Esophagus muscularis mucosa (tissue), 4 donors: ENCODE data around the gene FZR1. TPM values are rescaled to one million over a fixed set of nuclear protein-coding genes. Genes with fewer than 3 reads are reported as not detected.

Experiments used
- DNase-seq: peaks from one replicate; pipeline ENCODE4 v3.0.0-alpha.2; 2017; ENCODE audit errors: extremely low spot score
- H3K27ac ChIP-seq, 4 donors: fragments of 200-600 bp; sonication (generic); replicated peaks in 1 of 4; 1 replicate in 3 of 4; 2 replicates in 1 of 4; pipeline ENCODE4 v1.5.1; 2016 to 2019; ENCODE audit warnings: mild to moderate bottlenecking in 1 of 4
- H3K27me3 ChIP-seq, 4 donors: fragments of 200-600 bp; sonication (generic); one replicate each; pipeline versions ENCODE4 v1.5.1 to v1.6.0; 2016 to 2019
- H3K36me3 ChIP-seq, 4 donors: fragments of 200-600 bp; sonication (generic); one replicate each; pipeline ENCODE4 v1.5.1; 2016 to 2019
- H3K4me1 ChIP-seq, 4 donors: fragments of 200-600 bp; sonication (generic); one replicate each; pipeline ENCODE4 v1.5.1; 2016 to 2019
- H3K4me3 ChIP-seq, 4 donors: fragments of 200-600 bp; sonication (generic); 1 replicate in 2 of 4; 2 replicates in 2 of 4; pipeline ENCODE4 v1.5.1; 2016 to 2019; ENCODE audit warnings: mild to moderate bottlenecking in 4 of 4, moderate library complexity in 1 of 4
- H3K9me3 ChIP-seq, 4 donors: fragments of 200-600 bp; sonication (generic); 1 replicate in 3 of 4; 2 replicates in 1 of 4; pipeline ENCODE4 v1.5.1; 2016 to 2019
- CTCF ChIP-seq, 3 experiments: fragments of 200-600 bp in 2 of 3; fragments of 450-650 bp in 1 of 3; sonication (generic) in 2 of 3; IDR thresholded peaks; one replicate each; pipeline ENCODE4 v1.5.1; 2017 to 2019; ENCODE audit warnings: antibody characterized with exemption in 3 of 3, mild to moderate bottlenecking in 2 of 3, moderate library complexity in 1 of 3
- EP300 ChIP-seq: sonication (generic); formaldehyde crosslinking; IDR thresholded peaks from one replicate; pipeline ENCODE4 v1.6.1; 2017; ENCODE audit warnings: antibody characterized with exemption
- POLR2A ChIP-seq: fragments of 450-650 bp; IDR thresholded peaks from one replicate; pipeline ENCODE4 v1.6.1; 2017; ENCODE audit warnings: antibody characterized with exemption, moderate library complexity, mild to moderate bottlenecking, low read depth
- POLR2AphosphoS5 ChIP-seq, 2 donors: sonication (generic); formaldehyde crosslinking; IDR thresholded peaks; one replicate each; pipeline ENCODE4 v1.6.1; 2017; ENCODE audit warnings: antibody characterized with exemption in 2 of 2
- WGBS: methylation state at CpG from one replicate; pipeline ENCODE4 v1.1.5; 2018; 5-methylcytosine and 5-hydroxymethylcytosine counted together
- intact Hi-C: fragments of 100-400 bp; cut with DNase I; formaldehyde crosslinking; loops from one replicate; pipeline ENCODE4 v1.15.1; 2023
- total RNA-seq, 4 donors: library from RNA; depleted of rRNA; stranded (reverse); fragments of >200 nt; gene quantifications; one replicate each; pipeline versions ENCODE4 v1.1.0 to v1.2.1, GENCODE V29; 2016

FZR1 gene
- total RNA-seq, 4 donors from 2014 or later: 15.8 to 41.2 (median 31.4) TPM

GRCh38 chr19:3535563-3535965, 29.5 kb downstream of the FZR1 start:
- peaks cover 41 to 77% (median 65%) of the 10 kb centered on the region in 4 donors for H3K36me3 ChIP-seq
- intact Hi-C loops: no loop called here
- no peak overlapping the region for H3K4me3 ChIP-seq
- TF ChIP-seq POLR2AphosphoS5 (IDR thresholded peaks at IDR 0.05) (no peak), POLR2A (no peak), CTCF (IDR thresholded peaks at IDR 0.05) (no peak), EP300 (no peak)
- no peak for DNase-seq
- H3K27me3 ChIP-seq: no peaks in the 10 kb centered on the region
- peaks cover 0 to 29% (median 23%) of the 10 kb centered on the region in 4 donors for H3K4me1 ChIP-seq
- 91% methylated on average over 11 of the region's 14 CpGs for WGBS
- H3K27ac ChIP-seq: peak overlapping the region in 1 of 4 donors; percentile 58
- no peaks in the 10 kb centered on the region for H3K9me3 ChIP-seq

- TF ChIP-seq POLR2A: no peak
- TF ChIP-seq POLR2AphosphoS5 (IDR thresholded peaks at IDR 0.05): no peak
- no peak for TF ChIP-seq CTCF (IDR thresholded peaks at IDR 0.05)
- TF ChIP-seq EP300: no peak
- Histone ChIP-seq H3K27me3 (no peaks in the 10 kb centered on the region), H3K36me3 (peaks cover 41 to 73% (median 61%) of the 10 kb centered on the region in 4 donors), H3K9me3 (no peaks in the 10 kb centered on the region), H3K27ac (peak overlapping the region in 1 of 4 donors; percentile 58), H3K4me1 (peaks cover 0 to 29% (median 23%) of the 10 kb centered on the region in 4 donors), H3K4me3 (no peak overlapping the region)
- intact Hi-C loops: no loop called here
- WGBS: 84% methylated on average over 9 of the region's 10 CpGs
- DNase-seq: no peak
These were observed 29.9 kb downstream of the FZR1 start for GRCh38 chr19:3535981-3536380.

- peaks cover 36 to 67% (median 58%) of the 10 kb centered on the region in 4 donors for H3K36me3 ChIP-seq
- no peak for DNase-seq
- 80% methylated on average over 9 of the region's 27 CpGs for WGBS
These were observed 30.5 kb downstream of the FZR1 start for GRCh38 chr19:3536429-3537100.

GRCh38 chr19:3537101-3537437, 31.0 kb downstream of the FZR1 start:
- H3K9me3 ChIP-seq: no peaks in the 10 kb centered on the region
- H3K36me3 ChIP-seq: peaks cover 31 to 62% (median 53%) of the 10 kb centered on the region in 4 donors
- no peaks in the 10 kb centered on the region for H3K27me3 ChIP-seq
- intact Hi-C loops: no loop called here
- peak overlapping the region; percentile 42 to 61 (median 53) for H3K27ac ChIP-seq
- TF ChIP-seq EP300 (no peak), POLR2AphosphoS5 (IDR thresholded peaks at IDR 0.05) (no peak), CTCF (IDR thresholded peaks at IDR 0.05) (no peak), POLR2A (no peak)
- H3K4me1 ChIP-seq: peaks cover 0 to 29% (median 23%) of the 10 kb centered on the region in 4 donors
- 78% methylated on average over 4 of the region's 13 CpGs for WGBS
- no peak for DNase-seq
- H3K4me3 ChIP-seq: peak overlapping the region in 3 of 4 donors; percentile 2 to 18 (median 17)

More at GRCh38 chr19:3536429-3537100, 30.5 kb downstream of the FZR1 start:
- Histone ChIP-seq H3K9me3 (no peaks in the 10 kb centered on the region), H3K27me3 (no peaks in the 10 kb centered on the region), H3K4me1 (peaks cover 0 to 29% (median 23%) of the 10 kb centered on the region in 4 donors), H3K27ac (peak overlapping the region; percentile 42 to 61 (median 53)), H3K4me3 (peak overlapping the region in 3 of 4 donors; percentile 2 to 18 (median 17))
- intact Hi-C loops: no loop called here
- no peak for TF ChIP-seq EP300
- TF ChIP-seq CTCF (IDR thresholded peaks at IDR 0.05): no peak
- no peak for TF ChIP-seq POLR2AphosphoS5 (IDR thresholded peaks at IDR 0.05)
- no peak for TF ChIP-seq POLR2A
